ENCODE measurements around the gene COX4I2. TPM values are rescaled to one million over a fixed set of nuclear protein-coding genes. Genes with fewer than 3 reads are reported as not detected.
A peak's percentile ranks its signal among the peaks of the same experiment; 100 is the strongest.

The COX4I2 gene
- total RNA-seq: 1 to 10 TPM in 2 of 4 donors, under 1 TPM in 1, not detected in 1; 0.83 to 3.1 (median 2.6) TPM

DNA sequence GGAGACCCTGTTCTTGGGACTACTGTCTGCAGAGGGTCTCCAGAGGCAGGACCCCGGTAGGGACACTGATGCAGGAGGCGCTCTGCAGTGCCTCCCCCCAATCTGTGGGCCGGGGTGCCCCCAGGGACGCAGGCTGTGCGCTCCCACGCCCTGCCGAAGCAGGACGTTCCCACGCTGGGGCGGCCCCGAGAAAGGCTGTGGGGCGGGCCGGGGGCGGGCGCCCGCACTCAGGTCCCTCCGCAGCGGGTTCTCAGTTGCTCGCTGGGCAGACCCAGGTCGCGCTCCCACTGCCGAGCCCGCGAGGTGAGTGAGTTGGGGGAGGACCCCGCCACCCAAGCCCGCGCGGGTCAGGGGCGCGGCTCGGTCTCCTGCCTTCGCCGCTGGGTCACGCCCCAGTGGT lies at the start of gene COX4I2:
Gene COX4I2, plus strand, starts transcription at position 253 of the 400 bp plus-strand sequence. CDS start 1,106 bp downstream, outside the sequence.
- 22 to 31% methylated on average over 3 to 6 of the region's 34 CpGs for WGBS, 2 donors
- H3K27ac ChIP-seq: peak within 1 kb of the TSS; percentile 7 to 65 (median 30)
- no peaks in the 10 kb centered on the region for H3K9me3 ChIP-seq
- peaks cover 0 to 28% (median 0%) of the 10 kb centered on the region in 4 donors for H3K27me3 ChIP-seq
- no peak for DNase-seq
- H3K36me3 ChIP-seq: no peaks in the 10 kb centered on the region
- H3K4me1 ChIP-seq: peaks cover 0 to 5% (median 0%) of the 10 kb centered on the region in 3 donors
- H3K4me3 ChIP-seq: peak within 1 kb of the TSS in 2 of 4 donors; percentile 18 to 50
- TF ChIP-seq POLR2A (IDR thresholded peaks at IDR 0.05): no peak
- TF ChIP-seq, protein P1, sequence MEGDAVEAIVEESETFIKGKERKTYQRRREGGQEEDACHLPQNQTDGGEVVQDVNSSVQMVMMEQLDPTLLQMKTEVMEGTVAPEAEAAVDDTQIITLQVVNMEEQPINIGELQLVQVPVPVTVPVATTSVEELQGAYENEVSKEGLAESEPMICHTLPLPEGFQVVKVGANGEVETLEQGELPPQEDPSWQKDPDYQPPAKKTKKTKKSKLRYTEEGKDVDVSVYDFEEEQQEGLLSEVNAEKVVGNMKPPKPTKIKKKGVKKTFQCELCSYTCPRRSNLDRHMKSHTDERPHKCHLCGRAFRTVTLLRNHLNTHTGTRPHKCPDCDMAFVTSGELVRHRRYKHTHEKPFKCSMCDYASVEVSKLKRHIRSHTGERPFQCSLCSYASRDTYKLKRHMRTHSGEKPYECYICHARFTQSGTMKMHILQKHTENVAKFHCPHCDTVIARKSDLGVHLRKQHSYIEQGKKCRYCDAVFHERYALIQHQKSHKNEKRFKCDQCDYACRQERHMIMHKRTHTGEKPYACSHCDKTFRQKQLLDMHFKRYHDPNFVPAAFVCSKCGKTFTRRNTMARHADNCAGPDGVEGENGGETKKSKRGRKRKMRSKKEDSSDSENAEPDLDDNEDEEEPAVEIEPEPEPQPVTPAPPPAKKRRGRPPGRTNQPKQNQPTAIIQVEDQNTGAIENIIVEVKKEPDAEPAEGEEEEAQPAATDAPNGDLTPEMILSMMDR (IDR thresholded peaks at IDR 0.05): no peak
- intact Hi-C loops (cut with DNase I): no loop called here

DNA sequence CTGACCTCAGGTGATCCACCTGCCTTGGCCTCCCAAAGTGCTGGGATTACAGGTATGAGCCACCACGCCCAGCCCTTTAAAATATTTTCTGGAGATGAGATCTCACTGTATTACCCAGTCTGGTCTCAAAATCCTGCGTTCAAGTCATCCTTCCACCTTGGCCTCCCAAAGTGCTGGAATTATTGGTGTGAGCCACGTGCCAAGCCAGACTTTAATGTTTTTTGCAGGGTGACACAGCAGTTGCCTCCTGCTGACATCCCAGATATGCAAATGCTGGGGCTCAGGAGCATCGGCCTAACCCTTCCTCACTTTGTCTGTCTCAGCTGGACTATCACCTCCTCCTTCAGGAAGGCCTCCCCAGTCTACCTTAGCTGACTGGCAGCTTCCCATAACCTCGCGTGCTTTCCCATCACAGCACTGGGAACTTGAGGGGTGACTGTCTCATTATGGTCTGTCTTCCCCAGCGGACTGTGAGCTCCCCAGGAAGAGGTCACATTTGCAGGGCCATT lies 46.9 kb upstream of the COX4I2 start:
- no peaks in the 10 kb centered on the region for H3K36me3 ChIP-seq
- intact Hi-C loops (cut with DNase I): no loop called here
- 80 to 92% methylated on average over 6 of the region's 7 CpGs for WGBS, 2 donors
- TF ChIP-seq POLR2A (IDR thresholded peaks at IDR 0.05): no peak
- TF ChIP-seq, protein P1 (IDR thresholded peaks at IDR 0.05): no peak
- no peaks in the 10 kb centered on the region for H3K9me3 ChIP-seq
- H3K27ac ChIP-seq: peak overlapping the region; percentile 66 to 94 (median 91)
- H3K4me3 ChIP-seq: no peak overlapping the region
- H3K4me1 ChIP-seq: peaks cover 28 to 82% (median 39%) of the 10 kb centered on the region in 3 donors
- H3K27me3 ChIP-seq: peaks cover 0 to 7% (median 0%) of the 10 kb centered on the region in 4 donors
- no peak for DNase-seq

DNA sequence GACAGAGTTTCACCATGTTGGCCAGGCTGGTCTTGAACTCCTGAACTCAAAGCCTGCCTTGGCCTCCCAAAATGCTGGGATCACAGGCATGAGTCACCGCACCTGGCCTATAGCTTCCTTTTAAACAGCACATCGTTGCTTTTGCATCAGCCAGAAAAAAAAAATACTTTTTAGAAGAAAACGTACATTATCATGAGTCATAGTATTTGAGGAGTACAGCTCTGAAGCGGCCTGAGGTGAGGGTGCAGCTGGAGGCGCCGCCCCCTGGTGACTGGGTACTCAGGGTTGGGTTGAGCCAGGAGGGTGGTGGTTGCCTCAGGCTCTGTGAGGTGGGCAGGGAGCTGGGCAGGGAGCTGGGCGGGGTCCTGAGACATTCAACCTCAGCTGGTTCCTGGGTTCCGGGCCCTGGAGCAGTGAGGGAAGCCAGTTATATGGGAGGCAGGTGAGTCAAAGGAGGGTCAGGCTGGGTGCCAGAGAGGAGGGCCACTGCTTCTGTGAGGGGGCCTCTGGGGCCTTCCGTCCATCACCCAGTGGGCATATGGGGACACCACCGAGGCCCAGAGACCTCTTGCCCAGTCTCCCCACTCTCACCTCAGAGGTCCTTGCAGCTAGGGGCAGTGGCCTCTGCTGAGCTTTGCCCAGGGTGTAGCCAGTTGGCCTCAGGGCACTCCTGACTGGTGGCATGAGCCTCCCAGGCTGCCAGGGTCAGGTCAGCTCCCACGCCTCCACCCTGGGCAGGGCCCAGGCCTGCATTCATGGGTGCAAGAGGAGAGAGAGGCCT lies 44.3 kb upstream of the COX4I2 start:
- H3K27ac ChIP-seq: peak overlapping the region; percentile 89 to 94 (median 91)
- no peak for TF ChIP-seq POLR2A (IDR thresholded peaks at IDR 0.05)
- TF ChIP-seq, protein P1 (IDR thresholded peaks at IDR 0.05): peak in 1 of 6 experiments; percentile 19
- no peaks in the 10 kb centered on the region for H3K9me3 ChIP-seq
- H3K27me3 ChIP-seq: no peaks in the 10 kb centered on the region
- DNase-seq: no peak
- WGBS, 2 donors: 28 to 61% methylated on average over 7 to 10 of the region's 11 CpGs
- H3K36me3 ChIP-seq: no peaks in the 10 kb centered on the region
- H3K4me1 ChIP-seq: peaks cover 13 to 83% (median 40%) of the 10 kb centered on the region in 3 donors
- H3K4me3 ChIP-seq: no peak overlapping the region
- intact Hi-C loops (cut with DNase I): no loop called here

DNA sequence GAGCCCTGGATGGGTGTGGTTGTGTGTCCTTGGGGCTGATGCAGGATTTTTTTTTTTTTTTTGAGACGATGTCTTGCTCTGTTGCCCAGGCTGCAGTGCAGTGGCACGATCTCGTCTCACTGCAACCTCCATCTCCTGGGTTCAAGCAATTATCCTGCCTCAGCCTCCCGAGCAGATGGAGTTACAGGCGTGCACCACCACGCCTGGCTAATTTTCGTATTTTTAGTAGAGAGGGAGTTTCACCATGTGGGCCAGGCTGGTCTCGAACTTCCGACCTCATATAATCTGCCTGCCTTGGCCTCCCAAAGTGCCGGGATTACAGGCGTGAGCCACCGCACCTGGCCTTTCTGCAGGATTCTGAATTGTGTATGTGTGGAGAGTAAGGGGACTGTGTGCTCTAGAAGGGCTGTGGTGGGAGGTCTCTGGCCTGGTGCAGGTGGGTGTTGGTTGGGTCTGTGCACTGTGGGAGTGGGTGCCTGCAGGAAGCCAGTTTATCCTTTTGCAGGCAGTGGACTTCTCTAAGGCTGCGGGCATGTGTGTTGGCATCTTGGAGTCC lies 43.6 kb upstream of the COX4I2 start:
- intact Hi-C loops (cut with DNase I): no loop called here
- TF ChIP-seq, protein P1 (IDR thresholded peaks at IDR 0.05): no peak
- TF ChIP-seq POLR2A (IDR thresholded peaks at IDR 0.05): no peak
- no peak for DNase-seq
- H3K4me1 ChIP-seq: peaks cover 7 to 76% (median 37%) of the 10 kb centered on the region in 3 donors
- H3K27me3 ChIP-seq: no peaks in the 10 kb centered on the region
- no peaks in the 10 kb centered on the region for H3K9me3 ChIP-seq
- no peaks in the 10 kb centered on the region for H3K36me3 ChIP-seq
- H3K4me3 ChIP-seq: no peak overlapping the region
- H3K27ac ChIP-seq: peak overlapping the region; percentile 89 to 94 (median 91)
- 63 to 78% methylated on average over 2 to 11 of the region's 13 CpGs for WGBS, 2 donors
